Cardiac muscle cell (in vitro differentiated cells and primary cell): ENCODE results near the gene LUZP4. TPM values are rescaled to one million over a fixed set of nuclear protein-coding genes. Genes with fewer than 3 reads are reported as not detected.

Source experiments
- DNase-seq, 2 donors: peaks; one replicate each; pipeline versions ENCODE4 v3.0.0 to v3.0.0-alpha.2; 2010 to 2017; ENCODE audit warnings: low read depth in 1 of 2, low spot score in 1 of 2
- H3K27ac ChIP-seq: fragments of 200-600 bp; sonication (generic); 2 replicates; pipeline ENCODE4 v1.5.1; 2016
- H3K27me3 ChIP-seq: fragments of 200-600 bp; sonication (generic); 2 replicates; pipeline ENCODE4 v1.6.0; 2016; ENCODE audit warnings: control low read depth
- H3K36me3 ChIP-seq: fragments of 200-600 bp; sonication (generic); 2 replicates; pipeline ENCODE4 v1.5.1; 2016; ENCODE audit warnings: control low read depth
- H3K4me1 ChIP-seq: fragments of 200-600 bp; sonication (generic); 2 replicates; pipeline ENCODE4 v1.8.1; 2017; ENCODE audit warnings: low read depth, mild to moderate bottlenecking, mixed run types
- H3K4me3 ChIP-seq: fragments of 200-600 bp; sonication (generic); 2 replicates; pipeline ENCODE4 v1.5.1; 2016; ENCODE audit warnings: mild to moderate bottlenecking
- H3K9me3 ChIP-seq: fragments of 200-600 bp; sonication (generic); 2 replicates; pipeline ENCODE4 v1.5.1; 2017; ENCODE audit warnings: low read depth, mild to moderate bottlenecking, control low read depth
- polyA plus RNA-seq: library from polyadenylated mRNA; unstranded; fragments of >200 nt; fragmentation: Nextera tagmentation; extraction: Ambion mirVana; gene quantifications from 2 replicates; pipeline ENCODE4 v1.2.1, GENCODE V29; 2016
- total RNA-seq: library from RNA; depleted of rRNA; stranded (reverse); fragments of >200 nt; gene quantifications from 2 replicates; pipeline ENCODE4 v1.2.3, GENCODE V29; 2016
- TF ChIP-seq, protein P1 (sequence below): IDR thresholded peaks from 2 replicates; pipeline ENCODE4 v1.5.1; 2012; ENCODE audit warnings: low read depth, mild to moderate bottlenecking, low read length

The LUZP4 gene
- total and polyA plus RNA-seq, 2 experiments from 2014 or later = not detected

- Histone ChIP-seq H3K4me1 (no peaks in the 10 kb centered on the region), H3K4me3 (no peak overlapping the region), H3K27ac (no peak overlapping the region), H3K9me3 (no peaks in the 10 kb centered on the region), H3K27me3 (no peaks in the 10 kb centered on the region), H3K36me3 (no peaks in the 10 kb centered on the region)
- DNase-seq = no peak
- TF ChIP-seq, protein P1, sequence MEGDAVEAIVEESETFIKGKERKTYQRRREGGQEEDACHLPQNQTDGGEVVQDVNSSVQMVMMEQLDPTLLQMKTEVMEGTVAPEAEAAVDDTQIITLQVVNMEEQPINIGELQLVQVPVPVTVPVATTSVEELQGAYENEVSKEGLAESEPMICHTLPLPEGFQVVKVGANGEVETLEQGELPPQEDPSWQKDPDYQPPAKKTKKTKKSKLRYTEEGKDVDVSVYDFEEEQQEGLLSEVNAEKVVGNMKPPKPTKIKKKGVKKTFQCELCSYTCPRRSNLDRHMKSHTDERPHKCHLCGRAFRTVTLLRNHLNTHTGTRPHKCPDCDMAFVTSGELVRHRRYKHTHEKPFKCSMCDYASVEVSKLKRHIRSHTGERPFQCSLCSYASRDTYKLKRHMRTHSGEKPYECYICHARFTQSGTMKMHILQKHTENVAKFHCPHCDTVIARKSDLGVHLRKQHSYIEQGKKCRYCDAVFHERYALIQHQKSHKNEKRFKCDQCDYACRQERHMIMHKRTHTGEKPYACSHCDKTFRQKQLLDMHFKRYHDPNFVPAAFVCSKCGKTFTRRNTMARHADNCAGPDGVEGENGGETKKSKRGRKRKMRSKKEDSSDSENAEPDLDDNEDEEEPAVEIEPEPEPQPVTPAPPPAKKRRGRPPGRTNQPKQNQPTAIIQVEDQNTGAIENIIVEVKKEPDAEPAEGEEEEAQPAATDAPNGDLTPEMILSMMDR = no peak
These were observed 20.3 kb upstream of the LUZP4 start for GRCh38 chrX:115269051-115269683.

DNA sequence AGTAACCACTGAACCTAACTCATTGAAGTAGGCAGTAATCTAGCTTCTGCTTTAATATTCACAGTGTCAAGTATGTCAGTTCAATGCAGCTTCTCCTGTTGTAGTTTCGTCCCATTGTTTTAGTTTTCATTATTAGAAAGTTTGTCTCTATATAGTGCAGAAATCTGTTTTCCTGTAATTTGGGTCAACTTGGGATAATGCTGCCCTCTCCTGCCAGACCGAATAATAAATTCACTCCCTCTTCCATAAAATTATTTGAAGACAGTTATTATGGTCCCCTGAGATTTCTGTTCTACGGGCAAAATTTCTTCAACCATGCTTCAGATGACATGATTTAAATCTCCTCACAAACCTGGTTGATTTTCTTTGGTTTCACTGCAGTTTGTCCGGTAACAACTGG lies 4.6 kb upstream of the LUZP4 start:
- H3K4me1 ChIP-seq = no peaks in the 10 kb centered on the region
- no peak overlapping the region for H3K4me3 ChIP-seq
- H3K27ac ChIP-seq = no peak overlapping the region
- TF ChIP-seq, protein P1 = peak; percentile 7
- no peaks in the 10 kb centered on the region for H3K27me3 ChIP-seq
- no peaks in the 10 kb centered on the region for H3K36me3 ChIP-seq
- no peaks in the 10 kb centered on the region for H3K9me3 ChIP-seq
- peak in 1 of 2 donors; percentile 8 for DNase-seq

- Histone ChIP-seq H3K9me3 (no peaks in the 10 kb centered on the region), H3K27me3 (no peaks in the 10 kb centered on the region), H3K4me3 (no peak overlapping the region), H3K4me1 (no peaks in the 10 kb centered on the region), H3K36me3 (no peaks in the 10 kb centered on the region), H3K27ac (no peak overlapping the region)
- no peak for DNase-seq
- TF ChIP-seq, protein P1 = no peak
These were observed 7.7 kb downstream of the LUZP4 start for GRCh38 chrX:115297189-115297588.

DNA sequence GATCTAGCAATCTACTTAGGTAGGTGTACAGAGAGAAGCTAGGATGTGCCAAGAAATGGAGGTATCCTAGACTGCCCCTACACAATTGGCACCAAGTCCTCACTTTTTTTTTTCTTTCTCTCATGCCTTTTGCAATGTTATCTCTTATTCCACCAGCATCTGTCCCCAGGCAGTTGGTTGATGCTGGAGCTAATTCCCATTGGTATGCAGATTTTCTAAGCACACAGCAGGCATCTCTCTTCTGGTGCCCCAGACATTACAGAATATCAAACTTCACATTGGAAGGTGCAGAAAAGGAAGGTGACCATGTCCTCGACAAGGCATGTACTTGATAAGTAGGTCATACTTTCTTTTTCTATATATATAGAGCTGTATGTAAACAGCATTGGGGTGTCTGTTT lies 21.6 kb downstream of the LUZP4 start:
- Histone ChIP-seq H3K4me1 (peaks cover 12% of the 10 kb centered on the region), H3K9me3 (no peaks in the 10 kb centered on the region), H3K36me3 (no peaks in the 10 kb centered on the region), H3K27ac (no peak overlapping the region), H3K4me3 (no peak overlapping the region), H3K27me3 (no peaks in the 10 kb centered on the region)
- TF ChIP-seq, protein P1 = no peak
- no peak for DNase-seq

DNA sequence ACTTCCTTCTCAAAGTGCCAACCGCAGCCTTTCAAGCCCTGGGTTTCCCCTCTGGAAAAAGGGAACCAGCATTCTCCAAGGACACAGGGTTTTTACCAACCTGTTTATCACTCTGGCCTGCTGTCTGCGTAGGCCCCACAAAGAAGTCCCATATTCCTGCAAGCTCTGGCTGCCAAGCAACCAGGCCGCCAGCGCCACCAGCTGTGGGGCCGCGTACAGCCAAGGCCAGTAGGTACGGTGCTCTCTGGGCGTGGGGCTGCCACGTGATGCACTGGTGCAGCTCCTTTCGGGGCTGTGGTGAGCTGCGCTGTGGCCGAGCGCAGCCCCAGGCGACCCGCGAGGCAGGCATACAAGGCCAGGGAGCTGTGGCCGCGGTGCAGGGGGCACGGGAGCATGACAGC lies 22.1 kb downstream of the LUZP4 start:
- Histone ChIP-seq H3K4me3 (no peak overlapping the region), H3K4me1 (peaks cover 12% of the 10 kb centered on the region), H3K27ac (no peak overlapping the region), H3K36me3 (no peaks in the 10 kb centered on the region), H3K9me3 (no peaks in the 10 kb centered on the region), H3K27me3 (no peaks in the 10 kb centered on the region)
- TF ChIP-seq, protein P1 = no peak
- DNase-seq = peak; percentile 29 to 81
